Islet of Langerhans (tissue), 1 donor: ENCODE measurements around the gene VPS13A.
"Not testable (repeated sequence)": the region's sequence is repeated elsewhere in the genome, so short reads cannot be mapped to it uniquely, and the experiment has no call there.

Source experiments
- FAIRE-seq: peaks from one replicate; lab custom pipeline; 2011; peaks lifted over from hg19 to GRCh38; lab: Jason Lieb, UNC

VPS13A gene

GRCh38 chr9:77188242-77188641, 10.9 kb downstream of the VPS13A start:
- FAIRE-seq: no peak

GRCh38 chr9:77194423-77194822, 17.1 kb downstream of the VPS13A start:
- no peak for FAIRE-seq

GRCh38 chr9:77210116-77210515, 32.8 kb downstream of the VPS13A start:
- no peak for FAIRE-seq

GRCh38 chr9:77211561-77211960, 34.2 kb downstream of the VPS13A start:
- no peak for FAIRE-seq

GRCh38 chr9:77212801-77213200, 35.5 kb downstream of the VPS13A start:
- FAIRE-seq: no peak

GRCh38 chr9:77215874-77216273, 38.5 kb downstream of the VPS13A start:
- no peak for FAIRE-seq

GRCh38 chr9:77218612-77219011, 41.3 kb downstream of the VPS13A start:
- no peak for FAIRE-seq

GRCh38 chr9:77221431-77221830, 44.1 kb downstream of the VPS13A start:
- FAIRE-seq: no peak

- FAIRE-seq: no peak
Measured at GRCh38 chr9:77224746-77225312, 47.5 kb downstream of the VPS13A start.

- FAIRE-seq: no peak
Measured at GRCh38 chr9:77236693-77237092, 59.4 kb downstream of the VPS13A start.

GRCh38 chr9:77237896-77238295, 60.6 kb downstream of the VPS13A start:
- peak; percentile 86 for FAIRE-seq

GRCh38 chr9:77251050-77251449, 73.7 kb downstream of the VPS13A start:
- FAIRE-seq: no peak

- FAIRE-seq: no peak
Measured at GRCh38 chr9:77257275-77257674, 79.9 kb downstream of the VPS13A start.

GRCh38 chr9:77261605-77262004, 84.3 kb downstream of the VPS13A start:
- no peak for FAIRE-seq

- FAIRE-seq: not testable (repeated sequence)
Measured at GRCh38 chr9:77267762-77268161, 90.4 kb downstream of the VPS13A start.

- FAIRE-seq: no peak
Measured at GRCh38 chr9:77271023-77271690, 93.8 kb downstream of the VPS13A start.

GRCh38 chr9:77276799-77277198, 99.5 kb downstream of the VPS13A start:
- no peak for FAIRE-seq

- FAIRE-seq: no peak
Measured at GRCh38 chr9:77277719-77278118, 100.4 kb downstream of the VPS13A start.

GRCh38 chr9:77283991-77284390, 106.7 kb downstream of the VPS13A start:
- no peak for FAIRE-seq

- FAIRE-seq: no peak
Measured at GRCh38 chr9:77284616-77285015, 107.3 kb downstream of the VPS13A start.

- FAIRE-seq: no peak
Measured at GRCh38 chr9:77290373-77290772, 113.0 kb downstream of the VPS13A start.

GRCh38 chr9:77291714-77292113, 114.4 kb downstream of the VPS13A start:
- FAIRE-seq: no peak

- no peak for FAIRE-seq
Measured at GRCh38 chr9:77293949-77294348, 116.6 kb downstream of the VPS13A start.

- no peak for FAIRE-seq
Measured at GRCh38 chr9:77304543-77304942, 127.2 kb downstream of the VPS13A start.
